Stimulated activated CD4-positive, alpha-beta T cell treated with anti-CD3 and anti-CD28 coated beads, Interleukin-1b, Interleukin-23, amount 100 ng/mL, for 48 hours (primary cell): Measurements from ENCODE around the gene DPYSL3.

Source experiments
- DNase-seq: peaks from one replicate; pipeline ENCODE4 v3.0.0-alpha.2; 2020

Gene DPYSL3

GRCh38 chr5:147434049-147434448 lies 75.8 kb downstream of the DPYSL3 start:
- no peak for DNase-seq

GRCh38 chr5:147432323-147432722 lies 77.5 kb downstream of the DPYSL3 start:
- DNase-seq, result no peak

- DNase-seq, result no peak
Observed at GRCh38 chr5:147431586-147431985, 78.3 kb downstream of the DPYSL3 start.

DNA sequence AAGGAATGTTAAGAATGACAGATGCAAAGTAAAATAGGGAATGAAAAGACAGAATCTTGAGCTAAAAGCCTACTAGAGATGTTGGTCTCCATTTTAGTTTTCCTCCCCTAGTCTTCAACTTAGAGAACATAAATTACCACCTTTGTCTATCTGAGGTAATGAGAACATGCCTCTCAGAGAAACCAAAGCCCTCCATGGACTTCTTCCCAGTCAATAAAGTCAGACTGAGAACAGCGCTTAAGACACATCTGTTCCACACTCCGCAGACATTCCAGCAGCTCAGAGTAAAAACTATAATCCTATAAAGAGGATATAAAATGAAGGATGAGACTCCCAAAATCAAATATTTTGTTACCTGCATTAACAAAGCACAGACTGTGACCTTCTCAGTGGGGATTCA lies 79.2 kb downstream of the DPYSL3 start:
- DNase-seq, result no peak

- DNase-seq, result no peak
Observed at GRCh38 chr5:147427521-147428401, 82.1 kb downstream of the DPYSL3 start.

DNA sequence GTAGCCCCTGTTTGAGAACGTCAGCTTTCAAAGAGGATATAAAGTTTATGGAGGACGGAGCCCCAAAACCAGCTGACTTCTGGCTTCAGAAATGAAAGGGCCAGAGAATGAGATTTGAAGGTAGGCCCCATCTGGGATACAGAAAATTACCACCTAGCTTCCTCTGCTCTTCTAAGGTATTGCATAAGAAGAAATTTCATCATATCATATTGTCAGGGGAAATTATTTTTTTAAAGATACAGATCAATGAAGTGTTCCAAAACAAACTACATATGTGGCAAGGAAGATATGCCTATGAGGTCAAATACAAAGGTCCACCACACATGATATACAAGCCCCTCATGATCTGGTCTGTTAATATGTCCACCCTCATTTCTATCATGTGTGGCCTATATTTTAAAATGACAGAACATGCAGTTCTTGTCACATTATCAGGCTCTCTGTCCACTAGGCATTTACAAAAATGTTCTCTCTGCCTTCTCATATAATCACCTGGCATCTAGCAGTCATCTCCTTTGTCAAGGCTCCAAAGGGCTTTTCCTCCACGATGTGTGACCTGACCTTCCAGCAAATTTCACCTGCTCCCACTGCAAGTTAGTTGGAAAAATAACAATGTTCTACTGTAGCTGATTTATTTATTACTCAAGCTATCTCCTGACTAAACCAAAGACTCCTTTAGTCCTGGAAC lies 83.1 kb downstream of the DPYSL3 start:
- no peak for DNase-seq

- no peak for DNase-seq
Observed at GRCh38 chr5:147418613-147419012, 91.3 kb downstream of the DPYSL3 start.

DNA sequence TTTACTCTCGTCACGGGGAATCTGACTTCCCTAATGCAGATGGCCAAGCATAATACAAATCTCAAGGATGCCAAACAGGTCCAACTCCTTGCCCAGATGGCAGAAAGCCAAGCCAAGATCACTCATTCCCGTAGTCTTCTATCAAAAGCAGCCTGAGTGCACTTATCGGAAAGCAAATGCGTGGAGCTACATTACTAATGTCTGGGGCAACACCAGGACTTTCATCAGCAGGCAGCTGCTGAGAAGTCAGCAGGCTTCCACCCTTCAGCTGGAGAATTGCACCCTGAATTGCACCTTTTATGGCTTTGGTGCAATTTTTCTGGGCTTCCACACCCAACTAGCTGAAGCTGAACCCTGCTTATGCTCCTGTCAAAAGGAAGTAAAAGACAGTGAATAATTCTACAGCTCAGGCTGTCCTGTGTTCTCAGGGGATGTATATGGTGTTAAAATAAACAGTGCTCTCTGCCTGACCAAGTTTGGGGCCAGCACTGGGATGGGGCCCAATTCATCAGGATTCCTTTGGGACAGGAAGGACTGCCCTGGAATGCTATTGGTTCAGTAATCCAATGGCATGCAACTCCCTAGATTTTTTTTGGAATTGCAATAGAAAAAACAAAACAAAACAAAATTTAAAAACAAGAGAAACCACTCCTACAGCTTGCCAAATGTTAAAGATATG lies 92.6 kb downstream of the DPYSL3 start:
- DNase-seq, result no peak

- no peak for DNase-seq
Observed at GRCh38 chr5:147415651-147416050, 94.2 kb downstream of the DPYSL3 start.

- no peak for DNase-seq
Observed at GRCh38 chr5:147413266-147413665, 96.6 kb downstream of the DPYSL3 start.

DNA sequence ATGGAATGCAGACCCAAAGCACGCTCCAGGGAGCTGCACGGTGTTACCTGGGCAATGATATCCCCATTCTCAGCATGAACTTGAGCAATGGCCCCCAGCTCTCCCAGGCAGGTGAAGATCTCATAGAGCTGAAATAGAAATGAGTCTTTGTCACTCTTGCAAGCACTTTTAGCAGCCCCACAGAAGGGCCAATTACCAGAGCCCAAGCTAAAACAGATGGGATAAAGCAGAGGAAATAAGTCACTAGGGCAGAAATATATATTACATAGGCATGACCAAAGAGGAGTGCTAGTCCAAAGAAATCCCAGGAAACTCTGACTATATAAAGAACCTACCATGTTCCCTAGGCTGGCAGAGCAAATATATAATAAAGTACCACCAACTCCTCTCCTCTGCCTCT lies 97.3 kb downstream of the DPYSL3 start:
- no peak for DNase-seq

DNA sequence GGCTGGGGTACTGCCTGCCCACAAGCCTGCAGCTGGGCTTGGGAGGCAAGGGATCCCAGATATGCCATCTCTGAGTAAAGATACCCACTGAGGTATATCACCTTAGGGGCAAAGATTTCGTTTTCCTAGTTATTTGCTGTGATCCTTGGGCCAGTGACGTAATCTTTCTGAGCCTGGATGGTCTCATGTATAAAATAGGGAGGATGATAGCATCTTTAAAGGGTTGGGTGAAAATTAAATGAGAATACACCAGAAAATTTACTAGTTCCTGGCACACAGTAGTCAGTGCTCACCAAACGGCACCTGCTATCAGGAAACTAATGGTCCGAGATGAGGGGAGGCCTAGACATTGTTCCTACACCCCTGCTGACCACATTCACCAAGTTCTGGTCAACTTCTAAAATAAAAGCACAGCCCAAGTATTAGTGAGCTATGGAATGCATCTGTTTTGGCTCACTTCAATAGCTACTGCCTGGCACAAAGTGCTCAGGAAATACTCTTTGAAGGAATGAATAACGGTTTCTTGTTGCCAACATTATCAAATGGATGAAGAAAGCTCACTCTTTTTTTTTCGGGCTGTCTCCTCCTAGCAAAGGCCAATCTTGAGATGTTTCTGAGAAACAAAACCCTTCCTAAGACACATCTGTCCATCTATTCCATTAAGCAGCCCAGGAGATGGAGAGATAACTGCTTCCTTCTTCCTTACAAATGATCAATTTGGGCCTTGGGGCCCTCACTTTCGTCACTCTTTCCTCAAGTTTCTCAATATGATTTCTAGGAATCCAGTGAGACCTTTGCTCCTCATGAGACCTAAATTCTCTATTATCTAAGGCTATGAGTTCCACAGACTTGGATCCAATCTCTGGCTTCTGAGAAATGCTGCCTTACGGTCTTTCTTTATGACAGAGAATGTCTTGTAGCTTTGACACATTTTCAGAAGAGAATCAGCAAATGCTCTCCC lies 98.2 kb downstream of the DPYSL3 start:
- no peak for DNase-seq

DNA sequence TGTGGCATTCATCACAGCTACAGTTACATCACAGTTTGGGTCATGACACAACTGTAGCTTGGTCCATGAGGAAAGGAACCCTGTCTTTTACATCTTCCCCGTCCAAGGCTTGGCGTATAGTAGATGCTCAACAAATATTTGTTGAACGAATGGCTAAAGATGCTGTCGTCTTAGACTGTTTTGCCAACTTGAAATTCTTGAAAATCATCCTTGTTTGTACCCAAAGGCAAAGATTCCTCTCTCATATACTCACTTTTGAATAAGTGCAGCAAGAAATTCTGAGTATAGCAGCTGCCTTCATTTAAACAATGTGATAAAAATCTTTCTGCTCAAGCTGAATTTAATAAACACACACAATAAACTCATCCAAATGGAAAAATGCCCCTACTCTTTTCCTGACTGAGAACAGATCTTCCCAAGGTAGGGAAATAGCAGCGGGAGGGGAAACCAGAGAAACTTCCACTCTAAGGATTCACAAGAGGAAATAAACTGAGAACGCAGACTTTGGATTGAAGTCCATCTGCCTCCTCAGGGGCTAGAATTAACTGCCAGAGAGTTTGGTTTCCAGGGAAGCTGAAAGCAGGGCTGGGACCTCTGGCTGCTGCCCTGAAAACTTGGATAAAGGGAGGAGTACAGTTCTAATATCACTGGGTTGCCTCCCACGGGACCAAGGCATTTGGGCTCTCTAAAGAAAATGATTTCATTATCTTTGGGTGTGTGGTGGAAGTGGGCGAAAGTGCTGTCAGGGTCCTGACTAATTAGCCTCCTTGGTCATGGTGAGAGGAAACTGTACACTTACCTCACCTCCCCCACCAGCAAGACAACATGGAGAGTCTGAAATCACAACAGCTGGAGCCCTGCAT lies 99.1 kb downstream of the DPYSL3 start:
- no peak for DNase-seq

GRCh38 chr5:147408980-147409379 lies 100.9 kb downstream of the DPYSL3 start:
- no peak for DNase-seq

GRCh38 chr5:147407094-147407681 lies 102.7 kb downstream of the DPYSL3 start:
- DNase-seq, result no peak

DNA sequence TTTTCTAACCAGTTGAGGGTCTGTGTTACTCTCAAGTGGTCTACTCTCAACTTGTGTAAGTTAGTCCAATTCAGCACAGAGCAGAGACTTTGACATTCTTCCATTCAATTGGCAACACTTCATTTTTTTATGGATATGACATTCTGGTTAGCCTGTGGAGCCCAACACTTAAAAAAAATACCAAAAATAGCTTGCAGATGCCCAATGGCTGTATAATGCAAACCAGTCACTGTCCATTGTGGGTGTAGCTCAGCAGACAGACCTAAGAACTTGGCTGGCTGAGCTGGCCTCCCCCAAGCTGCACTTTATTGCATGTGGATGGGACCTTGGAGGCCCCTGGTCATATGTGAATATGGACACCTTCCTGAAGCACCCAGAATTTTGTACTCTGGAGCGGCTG lies 103.2 kb downstream of the DPYSL3 start:
- no peak for DNase-seq

DNA sequence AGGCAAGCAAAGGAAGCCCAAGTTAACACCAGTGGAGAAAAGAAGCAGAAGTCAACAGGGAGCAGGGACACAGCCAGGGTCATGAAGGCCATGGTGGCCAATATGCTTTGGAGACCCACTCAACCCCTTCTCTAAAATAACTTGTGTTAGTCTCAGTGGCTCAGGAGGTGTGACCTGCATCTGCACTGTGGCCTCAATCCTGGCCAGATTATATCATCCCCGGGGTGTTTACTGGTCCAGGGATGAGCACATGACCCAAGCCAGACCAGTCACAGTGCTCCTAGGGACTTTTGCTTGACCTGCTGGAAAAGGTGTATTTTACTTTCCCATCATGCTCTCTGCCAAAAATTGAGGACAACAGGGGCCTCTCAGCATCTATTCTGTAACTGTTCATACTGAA lies 105.2 kb downstream of the DPYSL3 start:
- DNase-seq, result no peak

- DNase-seq, result no peak
Observed at GRCh38 chr5:147403651-147404640, 105.9 kb downstream of the DPYSL3 start.

DNA sequence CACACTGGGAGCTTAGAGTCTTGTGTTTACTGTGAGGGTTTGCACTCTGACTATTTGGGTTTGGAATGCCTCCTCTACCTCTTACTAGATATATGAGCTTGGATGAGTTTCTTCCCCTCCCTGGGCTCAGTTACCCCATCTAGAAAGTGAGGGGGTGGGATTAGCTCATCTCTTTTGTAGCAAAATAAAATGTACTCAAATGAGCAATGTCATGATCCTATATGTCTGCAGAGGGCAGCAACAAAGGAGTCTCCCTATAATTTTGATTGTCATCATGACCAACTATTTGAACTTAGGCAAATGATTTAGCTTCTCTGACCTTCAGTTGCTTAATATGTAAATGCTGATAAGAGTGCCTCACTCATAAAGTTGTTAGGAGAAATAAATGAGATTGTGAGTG lies 109.0 kb downstream of the DPYSL3 start:
- DNase-seq, result no peak
